ENCODE results near the gene PAGE2B. TPM values are rescaled to one million over a fixed set of nuclear protein-coding genes. Genes with fewer than 3 reads are reported as not detected.

The PAGE2B gene
- total and polyA plus RNA-seq, 9 of the 15 experiments (the other 6 are each of a cell fraction or from before 2014, with no cell fraction given), result 1.8 to 36.0 (median 16.5) TPM

GRCh38 chrX:55033429-55033828, 41.4 kb upstream of the PAGE2B start (continued):
- TF ChIP-seq E2F5 (CRISPR knock-in tag; IDR thresholded peaks at IDR 0.05) (no peak), ZNF592 (IDR thresholded peaks at IDR 0.05) (no peak), OTX1 (CRISPR knock-in tag; IDR thresholded peaks at IDR 0.05) (no peak), POLR2G (IDR thresholded peaks at IDR 0.05; ENCODE audit: low read depth, low read length) (no peak)

- Histone ChIP-seq H3K27ac (ENCODE audit: extremely low read depth, low read depth, low read length) (no peak overlapping the region), H3K9me1 (ENCODE audit: control insufficient read depth, insufficient read depth, low read length) (no peaks in the 10 kb centered on the region), H3K9ac (ENCODE audit: insufficient read depth in 1 of 2, low read depth in 2 of 2, low read length in 2 of 2) (no peak overlapping the region), H3K4me1 (replicated peaks in 1 of 2; ENCODE audit: control insufficient read depth in 2 of 2, insufficient read depth in 2 of 2, low read length in 2 of 2) (no peaks in the 10 kb centered on the region), H3K27me3 (ENCODE audit: control insufficient read depth in 2 of 2, insufficient read depth in 2 of 2, low read length in 2 of 2) (no peaks in the 10 kb centered on the region), H3K9me3 (replicated peaks; ENCODE audit: control insufficient read depth, insufficient read depth, low read depth, low read length) (no peaks in the 10 kb centered on the region), H3K4me2 (ENCODE audit: insufficient read depth, low read length) (no peak overlapping the region), H3K79me2 (ENCODE audit: control insufficient read depth, insufficient read depth, low read length) (no peaks in the 10 kb centered on the region), H3K36me3 (ENCODE audit: control insufficient read depth, insufficient read depth, low read length) (no peaks in the 10 kb centered on the region), H3K4me3 (no peak overlapping the region), H4K20me1 (replicated peaks; ENCODE audit: control insufficient read depth, insufficient read depth, low read length) (no peaks in the 10 kb centered on the region), H2AFZ (ENCODE audit: low read depth, low read length) (no peak overlapping the region)
- 31% methylated on average over 2 of the region's 3 CpGs for WGBS (ENCODE audit: insufficient coverage, low coverage, missing lambda C conversion rate)
- intact Hi-C loops (cut with micrococcal nuclease), result no loop called here
- in situ Hi-C loops (cut with MboI), result no loop called here
- FAIRE-seq (no peak), DNase-seq (ENCODE audit: extremely low read depth in 1 of 4, low spot score in 3 of 4) (no peak), ATAC-seq (no peak)
- TF ChIP-seq ZBTB9 (CRISPR knock-in tag; IDR thresholded peaks at IDR 0.05) (no peak), ATF1 (CRISPR knock-in tag; IDR thresholded peaks at IDR 0.05) (no peak), ATF1 (tag; IDR thresholded peaks at IDR 0.05) (no peak), ZNF324 (CRISPR knock-in tag; IDR thresholded peaks at IDR 0.05) (no peak), MEIS2 (IDR thresholded peaks at IDR 0.05; ENCODE audit: partially characterized antibody) (no peak), ZNF507 (tag; conservative IDR thresholded peaks at IDR 0.05) (no peak), HMGN3 (IDR thresholded peaks at IDR 0.05; ENCODE audit: borderline replicate concordance, extremely low read depth, insufficient read length, low read depth, low read length) (no peak), KAT7 (CRISPR knock-in tag; IDR thresholded peaks at IDR 0.05; ENCODE audit: borderline replicate concordance) (no peak), IFI16 (CRISPR knock-in tag; IDR thresholded peaks at IDR 0.05) (no peak)
- ChIA-PET POLR2A (no interaction called here), CTCF (ENCODE audit: low intra/inter-chr PET ratio) (no interaction called here)
- no TSS peak for BruUV-seq (replicated peaks)
Observed at GRCh38 chrX:55039471-55039870, 35.4 kb upstream of the PAGE2B start.
